Measurements from ENCODE around the gene GAP43.

The GAP43 gene

GRCh38 chr3:115623044-115623868 is at the start of gene GAP43:
TSS of gene GAP43 (plus strand) at chr3:115623510. CDS start at chr3:115623690, 180 bp downstream.
- DNase-seq (ENCODE audit: low read depth in 2 of 2, low spot score in 1 of 2), result no peak

- no peak for DNase-seq (ENCODE audit: low read depth in 2 of 2, low spot score in 1 of 2)
These were observed 46.9 kb upstream of the GAP43 start for GRCh38 chr3:115576325-115576875.

GRCh38 chr3:115577000-115577399 is 46.3 kb upstream of the GAP43 start:
- DNase-seq (ENCODE audit: low read depth in 2 of 2, low spot score in 1 of 2), result no peak

GRCh38 chr3:115578331-115578730 is 45.0 kb upstream of the GAP43 start:
- DNase-seq (ENCODE audit: low read depth in 2 of 2, low spot score in 1 of 2), result no peak

GRCh38 chr3:115580566-115580965 is 42.7 kb upstream of the GAP43 start:
- no peak for DNase-seq (ENCODE audit: low read depth in 2 of 2, low spot score in 1 of 2)

- no peak for DNase-seq (ENCODE audit: low read depth in 2 of 2, low spot score in 1 of 2)
These were observed 41.8 kb upstream of the GAP43 start for GRCh38 chr3:115581362-115582135.

GRCh38 chr3:115588201-115589115 is 34.9 kb upstream of the GAP43 start:
- DNase-seq (ENCODE audit: low read depth in 2 of 2, low spot score in 1 of 2), result no peak

- DNase-seq (ENCODE audit: low read depth in 2 of 2, low spot score in 1 of 2), result no peak
These were observed 32.4 kb upstream of the GAP43 start for GRCh38 chr3:115590873-115591272.

- DNase-seq (ENCODE audit: low read depth in 2 of 2, low spot score in 1 of 2), result no peak
These were observed 27.6 kb upstream of the GAP43 start for GRCh38 chr3:115595611-115596275.

- no peak for DNase-seq (ENCODE audit: low read depth in 2 of 2, low spot score in 1 of 2)
These were observed 25.1 kb upstream of the GAP43 start for GRCh38 chr3:115598216-115598615.

- DNase-seq (ENCODE audit: low read depth in 2 of 2, low spot score in 1 of 2), result no peak
These were observed 21.1 kb upstream of the GAP43 start for GRCh38 chr3:115602194-115602593.

GRCh38 chr3:115611630-115612029 is 11.7 kb upstream of the GAP43 start:
- no peak for DNase-seq (ENCODE audit: low read depth in 2 of 2, low spot score in 1 of 2)

GRCh38 chr3:115615001-115615814 is 8.1 kb upstream of the GAP43 start:
- DNase-seq (ENCODE audit: low read depth in 2 of 2, low spot score in 1 of 2), result no peak

GRCh38 chr3:115616461-115616860 is 6.8 kb upstream of the GAP43 start:
- DNase-seq (ENCODE audit: low read depth in 2 of 2, low spot score in 1 of 2), result no peak

- no peak for DNase-seq (ENCODE audit: low read depth in 2 of 2, low spot score in 1 of 2)
These were observed 5.7 kb upstream of the GAP43 start for GRCh38 chr3:115617591-115617990.

- no peak for DNase-seq (ENCODE audit: low read depth in 2 of 2, low spot score in 1 of 2)
These were observed 875 bp downstream of the GAP43 start for GRCh38 chr3:115624029-115624741.

- DNase-seq (ENCODE audit: low read depth in 2 of 2, low spot score in 1 of 2), result no peak
These were observed 1.6 kb downstream of the GAP43 start for GRCh38 chr3:115624901-115625300.

- no peak for DNase-seq (ENCODE audit: low read depth in 2 of 2, low spot score in 1 of 2)
These were observed 2.7 kb downstream of the GAP43 start for GRCh38 chr3:115626006-115626409.

- no peak for DNase-seq (ENCODE audit: low read depth in 2 of 2, low spot score in 1 of 2)
These were observed 3.4 kb downstream of the GAP43 start for GRCh38 chr3:115626721-115627120.
